Skeletal muscle tissue (tissue), 4 donors: ENCODE measurements around the gene GZF1. TPM values are rescaled to one million over a fixed set of nuclear protein-coding genes. Genes with fewer than 3 reads are reported as not detected.

Experiments used
- H3K27ac ChIP-seq: one replicate; pipeline ENCODE4 v1.7.0; 2013; ENCODE audit warnings: mild to moderate bottlenecking, low read depth, low read length, inconsistent platforms
- H3K27me3 ChIP-seq, 3 donors: one replicate each; pipeline ENCODE4 v1.7.0; 2013; ENCODE audit warnings: low read length in 3 of 3; ENCODE audit not compliant: control insufficient read depth in 3 of 3, insufficient read depth in 3 of 3
- H3K36me3 ChIP-seq, 3 donors: one replicate each; pipeline ENCODE4 v1.7.0; 2013; ENCODE audit warnings: low read length in 3 of 3; ENCODE audit not compliant: control insufficient read depth in 3 of 3, insufficient read depth in 3 of 3
- H3K4me1 ChIP-seq, 3 donors: one replicate each; pipeline ENCODE4 v1.7.0; 2013; ENCODE audit warnings: low read length in 3 of 3, mild to moderate bottlenecking in 3 of 3; ENCODE audit not compliant: control insufficient read depth in 3 of 3, insufficient read depth in 3 of 3
- H3K4me3 ChIP-seq, 3 donors: one replicate each; pipeline ENCODE4 v1.7.0; 2013; ENCODE audit warnings: low read length in 3 of 3
- H3K9ac ChIP-seq, 3 donors: one replicate each; pipeline ENCODE4 v1.7.0; 2013; ENCODE audit warnings: low read length in 3 of 3, mild to moderate bottlenecking in 3 of 3, moderate library complexity in 2 of 3, low read depth in 1 of 3
- H3K9me3 ChIP-seq, 3 donors: one replicate each; pipeline ENCODE4 v1.7.0; 2013; ENCODE audit warnings: low read length in 3 of 3; ENCODE audit not compliant: control insufficient read depth in 3 of 3
- total RNA-seq: library from RNA; depleted of rRNA; stranded (reverse); fragments of >200 nt; gene quantifications from one replicate; pipeline ENCODE4 v1.2.3, GENCODE V29; 2014
- donor health status: Osteomylitis.

Gene GZF1
- total RNA-seq, 1 donor from 2014 or later, result 11.0 TPM

DNA sequence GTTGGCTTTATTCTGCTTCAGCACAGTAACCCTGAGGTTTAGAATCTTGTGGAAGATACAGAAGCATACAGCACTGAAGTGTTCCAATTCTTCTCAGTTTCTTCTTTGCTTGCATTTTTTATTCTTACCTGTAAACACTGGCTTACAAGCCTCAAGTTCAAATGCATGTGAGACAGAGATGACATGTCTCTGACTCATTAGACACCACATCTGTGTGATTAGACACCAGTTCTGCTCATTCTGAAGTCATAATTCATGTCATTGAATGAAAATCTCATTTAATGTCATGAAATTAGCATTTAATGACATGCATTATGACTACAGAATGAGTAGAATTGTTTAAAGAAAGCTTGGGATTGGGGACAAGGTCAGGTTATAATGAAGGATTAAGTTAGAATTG is 5.8 kb downstream of the GZF1 start:
- peaks cover 30 to 47% (median 47%) of the 10 kb centered on the region in 3 donors for H3K36me3 ChIP-seq
- H3K27me3 ChIP-seq, result no peaks in the 10 kb centered on the region
- no peak overlapping the region for H3K9ac ChIP-seq
- no peak overlapping the region for H3K4me3 ChIP-seq
- H3K27ac ChIP-seq, result no peak overlapping the region
- no peaks in the 10 kb centered on the region for H3K9me3 ChIP-seq
- H3K4me1 ChIP-seq, result peaks cover 36 to 55% (median 40%) of the 10 kb centered on the region in 3 donors

DNA sequence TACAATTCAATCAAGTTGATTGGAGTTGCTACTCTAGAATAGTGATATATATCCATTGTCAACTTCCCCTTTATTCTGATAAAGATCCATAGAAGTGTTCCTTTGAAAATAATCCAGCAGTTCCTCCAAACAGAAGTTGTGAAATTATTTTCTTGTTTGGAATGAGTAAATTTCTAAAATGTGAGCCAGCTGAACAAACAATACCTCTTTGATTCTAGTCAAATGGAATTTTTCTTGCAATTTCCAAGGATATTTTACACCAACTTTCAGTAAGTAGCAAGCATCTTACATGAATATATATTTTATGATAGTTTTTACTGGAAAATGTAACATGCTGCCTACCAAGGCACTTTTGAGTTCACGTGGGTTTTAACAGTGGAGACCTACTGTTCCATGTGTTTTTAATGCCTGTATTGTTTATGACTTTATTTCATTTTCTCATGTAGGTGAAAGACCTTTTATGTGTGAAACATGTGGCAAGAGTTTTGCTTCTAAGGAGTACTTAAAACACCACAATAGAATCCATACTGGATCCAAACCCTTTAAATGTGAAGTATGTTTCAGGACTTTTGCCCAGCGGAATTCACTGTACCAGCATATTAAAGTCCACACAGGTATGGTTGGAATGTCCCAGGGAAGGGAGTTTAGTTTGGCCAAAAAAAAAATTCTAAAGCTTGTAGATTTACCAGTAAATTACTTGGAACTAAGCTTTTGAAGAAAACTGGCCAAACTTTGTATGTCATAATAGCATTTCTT is 6.5 kb downstream of the GZF1 start:
- Histone ChIP-seq H3K27ac (peak overlapping the region; percentile 15), H3K36me3 (peaks cover 35 to 54% (median 51%) of the 10 kb centered on the region in 3 donors), H3K4me3 (no peak overlapping the region), H3K4me1 (peaks cover 29 to 48% (median 32%) of the 10 kb centered on the region in 3 donors), H3K9ac (no peak overlapping the region), H3K27me3 (no peaks in the 10 kb centered on the region), H3K9me3 (no peaks in the 10 kb centered on the region)

DNA sequence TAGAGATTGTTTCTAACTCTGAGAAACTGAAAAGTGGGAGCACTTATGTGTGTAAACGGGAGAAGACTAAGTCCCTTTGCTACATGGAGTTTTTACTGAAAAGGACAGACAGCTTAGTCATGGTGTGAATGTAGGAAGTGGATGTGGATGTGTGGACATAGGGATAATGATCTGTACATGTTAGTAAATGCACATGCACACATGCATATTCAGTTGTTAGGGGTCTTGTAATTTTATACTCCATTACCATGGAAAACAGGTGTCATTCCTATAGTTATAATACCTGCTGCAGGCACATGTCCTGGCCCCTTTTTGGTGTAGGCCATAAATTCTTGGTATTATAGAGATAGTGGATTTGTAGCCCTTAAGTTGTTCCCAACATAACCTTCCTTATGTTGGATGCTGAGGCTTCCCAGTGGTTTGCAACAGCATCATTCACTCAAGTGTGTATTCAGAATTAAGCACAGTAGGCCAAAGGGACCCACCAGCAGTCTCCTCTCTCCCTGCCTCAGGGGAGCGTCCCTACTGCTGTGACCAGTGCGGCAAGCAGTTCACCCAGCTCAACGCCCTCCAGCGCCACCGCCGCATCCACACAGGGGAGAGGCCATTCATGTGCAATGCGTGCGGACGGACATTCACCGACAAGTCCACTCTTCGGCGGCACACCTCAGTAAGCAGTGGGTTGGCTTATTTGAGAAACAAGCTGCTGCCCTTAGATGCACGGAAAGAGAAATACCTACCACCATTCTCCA is 7.3 kb downstream of the GZF1 start:
- H3K9ac ChIP-seq, result no peak overlapping the region
- peak overlapping the region; percentile 15 for H3K27ac ChIP-seq
- H3K9me3 ChIP-seq, result no peaks in the 10 kb centered on the region

DNA sequence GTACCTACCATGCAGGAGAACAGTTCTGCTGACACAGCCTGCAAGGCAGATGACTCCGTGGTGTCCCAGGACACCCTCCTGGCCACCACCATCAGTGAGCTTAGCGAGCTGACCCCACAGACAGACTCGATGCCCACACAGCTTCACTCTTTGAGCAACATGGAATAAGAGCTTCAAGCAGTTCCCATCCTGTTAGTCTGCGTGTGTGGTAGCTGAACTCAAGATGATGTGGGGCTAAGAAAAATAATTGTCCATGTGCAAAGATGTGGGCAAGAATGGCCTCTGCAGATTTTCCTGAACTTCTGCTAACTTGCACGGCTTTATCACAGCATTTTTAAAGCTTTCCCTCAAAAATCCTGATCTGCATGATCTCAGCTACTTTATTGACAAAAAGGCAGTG is 8.3 kb downstream of the GZF1 start:
- Histone ChIP-seq H3K9ac (no peak overlapping the region), H3K4me1 (peaks cover 20 to 31% (median 27%) of the 10 kb centered on the region in 3 donors), H3K9me3 (no peaks in the 10 kb centered on the region), H3K4me3 (no peak overlapping the region), H3K36me3 (peaks cover 28 to 51% (median 49%) of the 10 kb centered on the region in 3 donors), H3K27ac (peak overlapping the region; percentile 46), H3K27me3 (no peaks in the 10 kb centered on the region)

More for the DNA sequence above, 7.3 kb downstream of the GZF1 start:
- peaks cover 25 to 40% (median 27%) of the 10 kb centered on the region in 3 donors for H3K4me1 ChIP-seq
- H3K4me3 ChIP-seq, result no peak overlapping the region
- H3K36me3 ChIP-seq, result peaks cover 33 to 59% (median 57%) of the 10 kb centered on the region in 3 donors
- no peaks in the 10 kb centered on the region for H3K27me3 ChIP-seq

DNA sequence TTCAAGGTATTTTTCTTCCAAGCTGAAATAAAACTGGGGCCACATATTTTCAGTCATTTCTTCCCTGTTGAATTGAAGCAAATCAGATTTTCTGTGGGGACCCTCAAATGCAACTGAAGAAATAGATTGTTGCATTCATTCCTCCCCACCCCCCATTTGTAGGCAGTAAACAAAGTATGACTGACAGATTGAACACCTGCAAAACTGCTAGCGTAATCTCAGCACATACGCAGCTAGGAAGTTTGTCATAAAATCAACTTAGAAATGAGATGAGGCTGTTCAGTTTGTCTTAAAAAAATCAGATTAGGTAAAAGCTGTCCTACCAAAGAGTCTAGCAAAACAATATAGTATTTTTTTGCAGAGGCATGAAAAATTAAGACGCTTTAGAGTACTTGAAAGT is 8.9 kb downstream of the GZF1 start:
- Histone ChIP-seq H3K27ac (peak overlapping the region; percentile 46), H3K36me3 (peaks cover 27 to 52% (median 48%) of the 10 kb centered on the region in 3 donors), H3K9ac (no peak overlapping the region), H3K27me3 (no peaks in the 10 kb centered on the region), H3K4me3 (no peak overlapping the region), H3K9me3 (no peaks in the 10 kb centered on the region), H3K4me1 (peaks cover 16 to 25% (median 22%) of the 10 kb centered on the region in 3 donors)

DNA sequence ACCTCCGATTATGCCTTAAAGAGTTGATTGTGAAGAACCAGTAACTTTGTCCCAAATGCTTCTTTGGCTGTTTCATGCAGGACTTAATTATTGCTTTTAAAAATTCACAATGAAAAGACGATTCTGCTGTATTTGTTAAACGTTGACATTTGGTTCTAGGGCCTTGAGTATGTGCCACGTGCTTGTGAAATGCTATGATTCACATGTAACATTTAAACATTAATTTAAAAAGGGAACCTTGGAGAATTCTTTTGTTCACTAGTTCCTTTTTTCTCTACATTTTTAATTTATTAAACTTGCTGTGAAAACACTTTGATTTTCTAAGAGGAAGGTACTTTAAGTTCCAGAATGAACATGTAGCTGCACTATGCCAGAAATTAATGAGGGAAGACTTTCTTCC is 9.5 kb downstream of the GZF1 start:
- no peak overlapping the region for H3K9ac ChIP-seq
- peaks cover 29 to 57% (median 47%) of the 10 kb centered on the region in 3 donors for H3K36me3 ChIP-seq
- H3K4me3 ChIP-seq, result no peak overlapping the region
- H3K27ac ChIP-seq, result peak overlapping the region; percentile 46
- no peaks in the 10 kb centered on the region for H3K9me3 ChIP-seq
- H3K4me1 ChIP-seq, result peaks cover 10 to 19% (median 16%) of the 10 kb centered on the region in 3 donors
- no peaks in the 10 kb centered on the region for H3K27me3 ChIP-seq

DNA sequence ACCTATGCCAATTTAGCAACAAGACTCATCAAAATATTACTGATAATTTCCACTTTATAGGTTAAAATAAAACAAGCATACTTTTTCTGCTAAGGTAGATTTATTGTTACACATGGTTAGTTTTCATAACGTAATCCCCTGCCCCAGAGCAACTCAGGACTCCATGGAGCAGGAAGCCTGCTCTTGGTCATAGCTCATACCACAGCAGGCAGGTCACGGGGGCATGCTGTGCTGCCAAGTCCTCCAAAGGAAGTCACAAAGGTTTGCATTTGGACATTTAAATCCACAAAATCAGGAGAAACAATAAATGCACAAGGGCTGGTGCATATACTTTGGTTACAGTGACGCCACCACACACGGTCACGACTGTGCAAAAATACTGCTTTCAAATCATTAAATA is 12.5 kb downstream of the GZF1 start:
- peaks cover 0 to 3% (median 2%) of the 10 kb centered on the region in 3 donors for H3K4me1 ChIP-seq
- no peak overlapping the region for H3K9ac ChIP-seq

DNA sequence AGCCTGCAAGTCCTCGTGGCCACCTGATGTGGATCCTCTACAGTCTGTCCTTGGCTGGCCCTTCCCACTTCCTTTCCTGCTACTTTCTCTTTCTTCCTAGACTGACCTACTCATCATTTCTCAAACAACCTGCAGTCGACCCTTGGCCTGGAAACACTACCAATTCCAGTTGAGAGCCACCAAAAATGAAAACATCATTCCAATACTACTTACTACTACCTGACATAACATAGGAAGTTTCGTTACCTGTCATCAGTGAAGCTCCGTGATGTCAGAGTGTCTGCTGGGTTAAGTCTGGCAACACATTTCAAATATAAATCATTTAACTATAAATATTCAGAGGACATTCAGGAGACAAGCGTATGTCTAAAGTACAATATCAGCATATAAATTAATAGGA is 13.8 kb downstream of the GZF1 start:
- no peaks in the 10 kb centered on the region for H3K9me3 ChIP-seq
- H3K9ac ChIP-seq, result no peak overlapping the region
- no peak overlapping the region for H3K4me3 ChIP-seq
- H3K27me3 ChIP-seq, result no peaks in the 10 kb centered on the region
- H3K36me3 ChIP-seq, result peaks cover 27 to 53% (median 39%) of the 10 kb centered on the region in 3 donors
- no peak overlapping the region for H3K27ac ChIP-seq
- peaks cover 0 to 3% (median 2%) of the 10 kb centered on the region in 3 donors for H3K4me1 ChIP-seq

More for the DNA sequence above, 12.5 kb downstream of the GZF1 start:
- H3K27ac ChIP-seq, result no peak overlapping the region
- H3K9me3 ChIP-seq, result no peaks in the 10 kb centered on the region
- peaks cover 32 to 63% (median 48%) of the 10 kb centered on the region in 3 donors for H3K36me3 ChIP-seq
- H3K27me3 ChIP-seq, result no peaks in the 10 kb centered on the region
- no peak overlapping the region for H3K4me3 ChIP-seq

DNA sequence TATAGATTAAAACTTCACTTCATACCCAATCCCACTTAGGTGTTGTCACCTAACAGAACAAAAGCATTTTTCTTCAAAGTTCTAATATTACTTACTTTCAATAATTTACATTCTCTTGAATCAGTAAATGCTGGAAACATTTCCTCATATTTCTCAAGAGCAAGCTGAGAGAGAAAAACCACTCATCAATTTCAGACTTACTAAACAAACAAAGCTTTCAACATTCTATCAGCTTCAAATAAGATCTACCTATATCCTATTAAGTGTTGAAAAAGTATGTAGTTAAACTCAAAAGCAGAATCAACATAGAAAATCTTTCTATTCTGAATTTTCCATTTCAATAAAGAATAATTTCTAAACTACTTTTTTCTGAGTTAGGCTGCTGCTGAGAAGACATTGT is 17.8 kb downstream of the GZF1 start:
- no peak overlapping the region for H3K9ac ChIP-seq
- peaks cover 21 to 35% (median 22%) of the 10 kb centered on the region in 3 donors for H3K36me3 ChIP-seq
- no peaks in the 10 kb centered on the region for H3K9me3 ChIP-seq
- H3K27me3 ChIP-seq, result no peaks in the 10 kb centered on the region
- no peak overlapping the region for H3K4me3 ChIP-seq
- no peaks in the 10 kb centered on the region for H3K4me1 ChIP-seq
- H3K27ac ChIP-seq, result no peak overlapping the region

DNA sequence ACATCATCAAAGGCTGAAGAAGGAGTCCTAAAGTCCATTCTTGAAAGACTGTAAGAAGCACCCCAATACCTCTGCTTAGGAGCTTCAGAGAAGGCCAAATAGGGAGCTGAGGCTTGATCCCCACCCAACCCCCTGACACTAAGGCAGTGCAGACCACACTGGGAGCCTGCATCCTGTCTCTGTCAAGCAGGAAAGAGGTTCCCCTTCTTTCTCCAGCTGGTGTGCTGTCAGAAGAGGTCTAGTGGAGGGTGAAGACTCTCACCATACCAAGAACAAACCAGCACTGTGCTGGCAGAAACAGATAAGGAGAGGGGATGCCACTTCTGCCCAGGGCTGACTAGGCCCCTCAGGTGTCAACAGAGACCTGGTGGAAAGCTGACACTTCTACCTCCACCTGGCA is 19.9 kb downstream of the GZF1 start:
- Histone ChIP-seq H3K9me3 (no peaks in the 10 kb centered on the region), H3K27me3 (no peaks in the 10 kb centered on the region), H3K9ac (no peak overlapping the region), H3K4me3 (no peak overlapping the region), H3K27ac (no peak overlapping the region), H3K4me1 (no peaks in the 10 kb centered on the region), H3K36me3 (peaks cover 8 to 21% (median 12%) of the 10 kb centered on the region in 3 donors)
